Coronary artery (tissue), 2 donors: Measurements from ENCODE around the gene CALML3.

Experiments
- DNase-seq: peaks from one replicate; pipeline ENCODE4 v3.0.0-alpha.2; 2017; ENCODE audit warnings: low spot score
- H3K27ac ChIP-seq, 2 donors: fragments of 200-600 bp; sonication (generic); one replicate each; pipeline ENCODE4 v1.5.1; 2016 to 2019
- H3K4me3 ChIP-seq: fragments of 200-600 bp; sonication (generic); 2 replicates; pipeline ENCODE4 v1.5.1; 2016; ENCODE audit warnings: mild to moderate bottlenecking, moderate library complexity
- CTCF ChIP-seq: fragments of 200-600 bp; sonication (generic); IDR thresholded peaks from one replicate; pipeline ENCODE4 v1.5.1; 2019; ENCODE audit warnings: antibody characterized with exemption

The CALML3 gene

GRCh38 chr10:5492929-5493576 is 31.7 kb upstream of the CALML3 start:
- no peak for DNase-seq
- Histone ChIP-seq H3K4me3 (no peak overlapping the region), H3K27ac (no peak overlapping the region)
- TF ChIP-seq CTCF, result no peak

- no peak for TF ChIP-seq CTCF
- Histone ChIP-seq H3K27ac (no peak overlapping the region), H3K4me3 (no peak overlapping the region)
- DNase-seq, result no peak
These were observed 31.1 kb upstream of the CALML3 start for GRCh38 chr10:5493691-5494090.

GRCh38 chr10:5494611-5495010 is 30.1 kb upstream of the CALML3 start:
- no peak for TF ChIP-seq CTCF
- no peak overlapping the region for H3K27ac ChIP-seq
- no peak overlapping the region for H3K4me3 ChIP-seq
- DNase-seq, result no peak

- TF ChIP-seq CTCF, result no peak
- DNase-seq, result peak; percentile 50
- Histone ChIP-seq H3K27ac (no peak overlapping the region), H3K4me3 (no peak overlapping the region)
These were observed 28.2 kb upstream of the CALML3 start for GRCh38 chr10:5496261-5497250.

GRCh38 chr10:5497289-5497688 is 27.5 kb upstream of the CALML3 start:
- DNase-seq, result peak; percentile 28
- Histone ChIP-seq H3K27ac (no peak overlapping the region), H3K4me3 (no peak overlapping the region)
- TF ChIP-seq CTCF, result no peak

GRCh38 chr10:5497948-5498730 is 26.6 kb upstream of the CALML3 start:
- H3K4me3 ChIP-seq, result no peak overlapping the region
- TF ChIP-seq CTCF, result no peak
- DNase-seq, result peak; percentile 54
- H3K27ac ChIP-seq, result no peak overlapping the region
